Aorta (tissue), 4 donors: Measurements from ENCODE around the gene METTL8. TPM values are rescaled to one million over a fixed set of nuclear protein-coding genes. Genes with fewer than 3 reads are reported as not detected.

Experiments
- polyA plus RNA-seq, 2 donors: library from polyadenylated mRNA; stranded (reverse); fragments of 200-250 nt; gene quantifications; one replicate each; pipeline ENCODE4 v1.2.3, GENCODE V29; 2013
- total RNA-seq, 2 donors: library from RNA; stranded (reverse); fragmentation: NEBNext Ultra II Directional; extraction: Animal tissue kit (Norgen Biotek cat#: 25700); gene quantifications; one replicate each; pipeline ENCODE4 v1.2.1, GENCODE V29; 2021
- donor health status: healthy with polysubstance abuse.
- donor health status: Bipolar disorder and iron deficiency.
- donor health status: DM: no; HTN: no; CAD: no.
- donor health status: DM: yes; HTN: yes; CAD: no.

The METTL8 gene
- total and polyA plus RNA-seq, 4 donors = 7.7 to 26.2 (median 13.3) TPM

Other genes starting within 250 kb of the METTL8 start
- gene DCAF17, start 236 bp upstream of the METTL8 start, total RNA-seq = 10 to 100 TPM; 17.5 to 20.3 TPM
- 1 to 10 TPM; 5.4 to 7.7 TPM for gene DCAF17, start 236 bp upstream of the METTL8 start, polyA plus RNA-seq
- gene CYBRD1, start 88.5 kb upstream of the METTL8 start, total RNA-seq = 100 to 1,000 TPM; 200 to 396 TPM
- gene CYBRD1, start 88.5 kb upstream of the METTL8 start, polyA plus RNA-seq = 100 to 1,000 TPM; 124 to 193 TPM